ENCODE data around the gene GATA2.

Gene GATA2

GRCh38 chr3:128517648-128518047 is 24.6 kb upstream of the GATA2 start:
- Histone ChIP-seq H3K27me3 (ENCODE audit: low read depth, low read length) (peaks cover 8% of the 10 kb centered on the region), H3K9me3 (ENCODE audit: control insufficient read depth in 1 of 2, low read length in 2 of 2) (peaks cover 0 to 8% of the 10 kb centered on the region in 2 donors), H3K4me1 (ENCODE audit: control insufficient read depth in 1 of 2, insufficient read depth in 2 of 2, low read length in 2 of 2) (no peaks in the 10 kb centered on the region), H3K4me3 (ENCODE audit: low read depth in 1 of 2, low read length in 2 of 2) (no peak overlapping the region), H3K36me3 (ENCODE audit: control insufficient read depth in 1 of 2, insufficient read depth in 2 of 2, low read length in 2 of 2) (no peaks in the 10 kb centered on the region), H3K27ac (ENCODE audit: low read length) (no peak overlapping the region)

- peaks cover 0 to 8% of the 10 kb centered on the region in 2 donors for H3K9me3 ChIP-seq (ENCODE audit: control insufficient read depth in 1 of 2, low read length in 2 of 2)
- no peak overlapping the region for H3K4me3 ChIP-seq (ENCODE audit: low read depth in 1 of 2, low read length in 2 of 2)
- H3K4me1 ChIP-seq (ENCODE audit: control insufficient read depth in 1 of 2, insufficient read depth in 2 of 2, low read length in 2 of 2), result no peaks in the 10 kb centered on the region
- peaks cover 5% of the 10 kb centered on the region for H3K27me3 ChIP-seq (ENCODE audit: low read depth, low read length)
- H3K36me3 ChIP-seq (ENCODE audit: control insufficient read depth in 1 of 2, insufficient read depth in 2 of 2, low read length in 2 of 2), result no peaks in the 10 kb centered on the region
- H3K27ac ChIP-seq (ENCODE audit: low read length), result no peak overlapping the region
Observed at GRCh38 chr3:128515967-128516366, 23.0 kb upstream of the GATA2 start.

- H3K27me3 ChIP-seq (ENCODE audit: low read depth, low read length), result no peaks in the 10 kb centered on the region
- H3K4me1 ChIP-seq (ENCODE audit: control insufficient read depth in 1 of 2, insufficient read depth in 2 of 2, low read length in 2 of 2), result no peaks in the 10 kb centered on the region
- H3K4me3 ChIP-seq (ENCODE audit: low read depth in 1 of 2, low read length in 2 of 2), result no peak overlapping the region
- no peak overlapping the region for H3K27ac ChIP-seq (ENCODE audit: low read length)
- no peaks in the 10 kb centered on the region for H3K36me3 ChIP-seq (ENCODE audit: control insufficient read depth in 1 of 2, insufficient read depth in 2 of 2, low read length in 2 of 2)
- peaks cover 0 to 2% of the 10 kb centered on the region in 2 donors for H3K9me3 ChIP-seq (ENCODE audit: control insufficient read depth in 1 of 2, low read length in 2 of 2)
Observed at GRCh38 chr3:128508852-128509251, 15.9 kb upstream of the GATA2 start.

- H3K4me1 ChIP-seq (ENCODE audit: control insufficient read depth in 1 of 2, insufficient read depth in 2 of 2, low read length in 2 of 2), result no peaks in the 10 kb centered on the region
- H3K36me3 ChIP-seq (ENCODE audit: control insufficient read depth in 1 of 2, insufficient read depth in 2 of 2, low read length in 2 of 2), result no peaks in the 10 kb centered on the region
- H3K9me3 ChIP-seq (ENCODE audit: control insufficient read depth in 1 of 2, low read length in 2 of 2), result no peaks in the 10 kb centered on the region
- no peaks in the 10 kb centered on the region for H3K27me3 ChIP-seq (ENCODE audit: low read depth, low read length)
- H3K4me3 ChIP-seq (ENCODE audit: low read depth in 1 of 2, low read length in 2 of 2), result no peak overlapping the region
- no peak overlapping the region for H3K27ac ChIP-seq (ENCODE audit: low read length)
Observed at GRCh38 chr3:128506754-128507153, 13.8 kb upstream of the GATA2 start.

GRCh38 chr3:128505771-128506170 is 12.8 kb upstream of the GATA2 start:
- no peaks in the 10 kb centered on the region for H3K27me3 ChIP-seq (ENCODE audit: low read depth, low read length)
- no peaks in the 10 kb centered on the region for H3K36me3 ChIP-seq (ENCODE audit: control insufficient read depth in 1 of 2, insufficient read depth in 2 of 2, low read length in 2 of 2)
- no peak overlapping the region for H3K4me3 ChIP-seq (ENCODE audit: low read depth in 1 of 2, low read length in 2 of 2)
- no peak overlapping the region for H3K27ac ChIP-seq (ENCODE audit: low read length)
- no peaks in the 10 kb centered on the region for H3K4me1 ChIP-seq (ENCODE audit: control insufficient read depth in 1 of 2, insufficient read depth in 2 of 2, low read length in 2 of 2)
- no peaks in the 10 kb centered on the region for H3K9me3 ChIP-seq (ENCODE audit: control insufficient read depth in 1 of 2, low read length in 2 of 2)

- no peak overlapping the region for H3K27ac ChIP-seq (ENCODE audit: low read length)
- H3K36me3 ChIP-seq (ENCODE audit: control insufficient read depth in 1 of 2, insufficient read depth in 2 of 2, low read length in 2 of 2), result no peaks in the 10 kb centered on the region
- no peaks in the 10 kb centered on the region for H3K4me1 ChIP-seq (ENCODE audit: control insufficient read depth in 1 of 2, insufficient read depth in 2 of 2, low read length in 2 of 2)
- no peaks in the 10 kb centered on the region for H3K27me3 ChIP-seq (ENCODE audit: low read depth, low read length)
- no peaks in the 10 kb centered on the region for H3K9me3 ChIP-seq (ENCODE audit: control insufficient read depth in 1 of 2, low read length in 2 of 2)
- no peak overlapping the region for H3K4me3 ChIP-seq (ENCODE audit: low read depth in 1 of 2, low read length in 2 of 2)
Observed at GRCh38 chr3:128504963-128505730, 12.1 kb upstream of the GATA2 start.

GRCh38 chr3:128504533-128504915 is 11.5 kb upstream of the GATA2 start:
- peaks cover under 1% of the 10 kb centered on the region for H3K27me3 ChIP-seq (ENCODE audit: low read depth, low read length)
- H3K4me1 ChIP-seq (ENCODE audit: control insufficient read depth in 1 of 2, insufficient read depth in 2 of 2, low read length in 2 of 2), result no peaks in the 10 kb centered on the region
- no peak overlapping the region for H3K27ac ChIP-seq (ENCODE audit: low read length)
- no peaks in the 10 kb centered on the region for H3K36me3 ChIP-seq (ENCODE audit: control insufficient read depth in 1 of 2, insufficient read depth in 2 of 2, low read length in 2 of 2)
- no peak overlapping the region for H3K4me3 ChIP-seq (ENCODE audit: low read depth in 1 of 2, low read length in 2 of 2)
- no peaks in the 10 kb centered on the region for H3K9me3 ChIP-seq (ENCODE audit: control insufficient read depth in 1 of 2, low read length in 2 of 2)

- Histone ChIP-seq H3K4me3 (ENCODE audit: low read depth in 1 of 2, low read length in 2 of 2) (no peak overlapping the region), H3K27ac (ENCODE audit: low read length) (no peak overlapping the region), H3K27me3 (ENCODE audit: low read depth, low read length) (peaks cover 6% of the 10 kb centered on the region), H3K9me3 (ENCODE audit: control insufficient read depth in 1 of 2, low read length in 2 of 2) (no peaks in the 10 kb centered on the region), H3K36me3 (ENCODE audit: control insufficient read depth in 1 of 2, insufficient read depth in 2 of 2, low read length in 2 of 2) (no peaks in the 10 kb centered on the region), H3K4me1 (ENCODE audit: control insufficient read depth in 1 of 2, insufficient read depth in 2 of 2, low read length in 2 of 2) (no peaks in the 10 kb centered on the region)
Observed at GRCh38 chr3:128503751-128504532, 10.9 kb upstream of the GATA2 start.

GRCh38 chr3:128503164-128503651 is 10.2 kb upstream of the GATA2 start:
- H3K9me3 ChIP-seq (ENCODE audit: control insufficient read depth in 1 of 2, low read length in 2 of 2), result no peaks in the 10 kb centered on the region
- no peak overlapping the region for H3K27ac ChIP-seq (ENCODE audit: low read length)
- H3K36me3 ChIP-seq (ENCODE audit: control insufficient read depth in 1 of 2, insufficient read depth in 2 of 2, low read length in 2 of 2), result no peaks in the 10 kb centered on the region
- no peak overlapping the region for H3K4me3 ChIP-seq (ENCODE audit: low read depth in 1 of 2, low read length in 2 of 2)
- H3K4me1 ChIP-seq (ENCODE audit: control insufficient read depth in 1 of 2, insufficient read depth in 2 of 2, low read length in 2 of 2), result peaks cover 0 to 1% of the 10 kb centered on the region in 2 donors
- H3K27me3 ChIP-seq (ENCODE audit: low read depth, low read length), result peaks cover 13% of the 10 kb centered on the region

- H3K4me1 ChIP-seq (ENCODE audit: control insufficient read depth in 1 of 2, insufficient read depth in 2 of 2, low read length in 2 of 2), result peaks cover 0 to 4% of the 10 kb centered on the region in 2 donors
- no peaks in the 10 kb centered on the region for H3K36me3 ChIP-seq (ENCODE audit: control insufficient read depth in 1 of 2, insufficient read depth in 2 of 2, low read length in 2 of 2)
- H3K4me3 ChIP-seq (ENCODE audit: low read depth in 1 of 2, low read length in 2 of 2), result no peak overlapping the region
- no peak overlapping the region for H3K27ac ChIP-seq (ENCODE audit: low read length)
- H3K27me3 ChIP-seq (ENCODE audit: low read depth, low read length), result peaks cover 16% of the 10 kb centered on the region
- H3K9me3 ChIP-seq (ENCODE audit: control insufficient read depth in 1 of 2, low read length in 2 of 2), result no peaks in the 10 kb centered on the region
Observed at GRCh38 chr3:128502712-128503111, 9.7 kb upstream of the GATA2 start.

GRCh38 chr3:128501431-128501830 is 8.4 kb upstream of the GATA2 start:
- Histone ChIP-seq H3K9me3 (ENCODE audit: control insufficient read depth in 1 of 2, low read length in 2 of 2) (no peaks in the 10 kb centered on the region), H3K27ac (ENCODE audit: low read length) (no peak overlapping the region), H3K27me3 (ENCODE audit: low read depth, low read length) (peaks cover 25% of the 10 kb centered on the region), H3K36me3 (ENCODE audit: control insufficient read depth in 1 of 2, insufficient read depth in 2 of 2, low read length in 2 of 2) (no peaks in the 10 kb centered on the region), H3K4me3 (ENCODE audit: low read depth in 1 of 2, low read length in 2 of 2) (no peak overlapping the region), H3K4me1 (ENCODE audit: control insufficient read depth in 1 of 2, insufficient read depth in 2 of 2, low read length in 2 of 2) (peaks cover 0 to 16% of the 10 kb centered on the region in 2 donors)

Measured in muscle layer of duodenum (tissue), 2 donors.